ENCODE data around the gene UNC79.

UNC79 gene

DNA sequence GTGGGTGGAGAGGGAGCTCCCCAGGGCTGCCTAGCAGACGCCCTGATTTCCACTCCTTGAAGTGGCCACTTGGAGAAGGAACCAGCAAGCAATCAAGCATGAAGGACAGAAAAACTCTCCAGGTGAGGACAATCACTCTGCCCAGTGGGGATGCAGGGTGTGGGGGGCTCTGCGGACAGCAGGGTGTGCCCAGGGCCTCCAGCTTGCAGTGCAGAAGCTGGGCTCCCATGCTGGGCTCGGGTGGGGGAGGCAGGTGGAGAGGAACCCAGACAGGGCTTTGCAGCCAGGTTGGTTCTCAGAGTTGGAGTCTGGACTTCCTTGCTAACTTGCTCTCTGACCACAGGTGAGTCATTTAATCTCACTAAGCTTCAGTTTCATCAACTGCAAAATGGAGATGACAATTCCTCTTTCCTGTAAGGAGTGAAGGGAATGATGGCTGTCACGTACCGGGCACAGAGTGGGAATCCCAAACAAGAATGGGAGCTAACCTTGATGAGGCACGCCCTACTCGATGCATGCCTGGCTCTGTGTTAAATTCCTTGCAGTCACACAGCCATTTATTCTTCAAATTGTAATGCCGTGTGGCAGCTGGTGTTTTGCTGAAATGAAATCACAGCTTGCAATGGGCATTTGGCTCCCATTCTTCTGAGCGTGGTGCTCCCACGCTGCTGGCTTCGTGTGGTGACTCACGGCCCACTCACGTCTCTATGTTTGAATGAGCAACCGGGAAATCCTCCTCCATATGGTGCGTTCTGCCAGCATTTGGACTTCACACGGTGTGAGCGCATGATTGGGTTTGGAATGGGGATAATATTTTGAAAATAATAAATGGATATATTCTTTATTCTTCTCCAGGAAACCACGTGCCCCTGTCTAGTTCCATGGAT lies 282.3 kb downstream of the UNC79 start:
- DNase-seq, result peak in 1 of 2 experiments; percentile 4

DNA sequence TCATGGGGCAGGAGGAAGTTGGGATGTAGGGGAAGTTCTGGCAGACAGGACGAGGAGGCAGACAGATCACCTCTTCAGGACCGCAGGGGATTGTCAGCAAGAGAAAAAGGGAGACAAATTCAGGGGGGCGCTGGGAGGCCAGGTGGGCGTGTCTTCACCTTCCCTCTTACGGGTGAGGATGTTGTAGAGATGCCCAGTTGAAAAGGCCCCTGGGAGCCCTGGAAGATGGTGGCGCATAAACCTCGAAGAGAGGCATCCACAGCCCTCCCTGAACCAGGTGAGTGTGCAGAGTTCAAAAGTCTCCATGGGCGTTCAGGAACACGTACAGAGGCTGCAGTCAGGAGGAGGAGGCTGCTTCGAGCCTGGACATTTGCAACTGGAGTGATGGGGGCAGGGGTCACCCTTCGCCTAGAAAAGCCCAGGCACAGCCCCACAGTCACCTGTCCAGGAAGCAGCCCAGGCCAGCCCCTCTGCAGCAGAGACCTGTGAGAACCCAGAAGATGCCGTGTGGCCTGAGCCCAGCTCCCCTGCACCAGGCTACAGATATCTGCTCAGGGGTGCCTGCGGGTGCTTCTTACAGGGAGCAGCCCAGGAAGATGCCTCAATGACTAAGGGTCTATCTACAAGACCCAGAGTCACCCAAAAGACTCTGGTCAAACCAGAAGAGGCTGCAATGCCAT lies 283.1 kb downstream of the UNC79 start:
- peak in 1 of 2 experiments; percentile 4 for DNase-seq

DNA sequence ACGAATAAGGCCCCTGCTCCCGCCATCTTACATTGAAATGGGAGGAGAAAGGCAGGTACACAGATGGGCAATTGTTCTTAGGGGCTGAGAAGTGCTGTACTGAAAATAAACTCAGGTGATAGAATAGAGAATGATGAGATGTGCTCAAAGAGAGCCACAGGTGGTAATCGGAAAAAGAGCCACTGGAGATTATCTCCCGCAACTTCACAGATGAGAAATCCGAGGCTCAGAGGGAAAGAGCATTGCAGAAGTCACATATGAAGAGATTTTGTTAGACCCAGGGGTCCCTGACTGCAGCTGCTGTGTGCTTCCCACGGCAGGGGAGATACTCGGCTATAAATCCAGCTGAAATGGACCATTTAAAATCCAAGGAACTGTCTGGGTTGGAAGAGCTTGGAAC lies 283.9 kb downstream of the UNC79 start:
- DNase-seq, result peak in 1 of 2 experiments; percentile 1

DNA sequence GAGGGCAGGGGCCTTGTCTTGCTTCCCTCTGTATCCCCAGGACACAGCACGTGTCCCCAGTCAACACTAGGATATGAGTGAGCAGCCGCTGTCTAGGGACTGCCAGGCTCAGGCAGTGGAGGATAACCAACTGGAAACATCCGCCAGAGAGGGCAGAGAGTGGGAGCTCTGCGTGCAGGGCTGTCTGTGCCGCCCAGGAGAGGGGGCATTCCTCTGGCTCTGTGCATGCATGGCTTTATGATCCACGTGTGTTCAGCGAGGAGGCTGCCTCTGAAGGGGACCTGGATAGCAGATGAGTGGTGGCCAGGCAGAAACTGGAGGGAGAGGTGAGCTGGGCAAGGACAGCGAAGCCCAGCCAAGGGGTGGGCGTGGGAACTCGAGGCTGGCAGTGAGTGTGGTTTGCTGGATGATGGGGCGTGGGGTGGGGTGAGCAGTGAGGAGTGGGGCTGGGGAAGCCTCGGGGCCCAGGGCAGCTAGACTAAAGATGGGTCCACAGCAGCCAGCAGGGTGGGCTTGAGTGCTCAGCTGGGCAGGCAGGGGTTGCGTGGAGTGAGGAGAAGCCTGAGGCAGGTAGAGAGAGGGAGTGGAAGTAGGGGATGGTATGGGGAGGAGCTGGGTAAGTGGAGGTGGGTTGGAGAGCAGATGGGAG lies 284.7 kb downstream of the UNC79 start:
- peak in 1 of 2 experiments; percentile 5 for DNase-seq

DNA sequence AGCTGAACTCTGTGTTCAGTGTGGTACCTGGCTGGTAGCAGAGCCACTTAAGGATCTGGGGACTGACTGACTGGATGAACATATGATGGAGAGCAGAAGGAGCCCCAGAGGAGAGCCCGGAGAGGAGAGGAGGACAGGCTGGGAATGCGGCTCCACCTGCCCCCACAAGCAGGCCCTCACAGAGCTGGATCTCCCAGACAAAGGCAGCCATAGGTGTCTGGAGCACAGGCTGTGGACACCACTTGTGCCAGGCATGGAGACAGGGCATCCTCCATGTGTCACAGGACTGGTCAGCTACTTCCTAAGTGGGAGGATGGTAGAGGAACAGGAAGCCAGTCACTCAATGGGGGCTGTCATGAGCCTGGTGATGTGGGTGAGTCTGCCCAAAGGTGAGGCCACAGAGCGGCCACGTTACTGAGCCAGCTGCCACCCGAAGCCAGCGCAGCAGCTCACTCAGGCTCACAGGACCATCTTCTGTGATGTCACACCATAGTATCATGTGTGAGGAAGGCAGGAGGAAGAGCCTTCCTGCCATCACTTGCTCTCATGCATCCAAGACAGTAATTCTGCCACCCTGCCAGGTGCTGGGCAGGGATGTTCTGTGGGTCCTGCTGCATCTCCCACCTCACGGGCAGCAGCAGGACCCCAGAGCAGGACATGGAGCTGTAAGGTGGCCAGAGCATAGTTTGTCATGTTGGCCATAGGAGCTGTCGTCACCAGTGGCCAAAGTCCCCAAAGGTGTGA lies 285.4 kb downstream of the UNC79 start:
- peak in 1 of 2 experiments; percentile 8 for DNase-seq

DNA sequence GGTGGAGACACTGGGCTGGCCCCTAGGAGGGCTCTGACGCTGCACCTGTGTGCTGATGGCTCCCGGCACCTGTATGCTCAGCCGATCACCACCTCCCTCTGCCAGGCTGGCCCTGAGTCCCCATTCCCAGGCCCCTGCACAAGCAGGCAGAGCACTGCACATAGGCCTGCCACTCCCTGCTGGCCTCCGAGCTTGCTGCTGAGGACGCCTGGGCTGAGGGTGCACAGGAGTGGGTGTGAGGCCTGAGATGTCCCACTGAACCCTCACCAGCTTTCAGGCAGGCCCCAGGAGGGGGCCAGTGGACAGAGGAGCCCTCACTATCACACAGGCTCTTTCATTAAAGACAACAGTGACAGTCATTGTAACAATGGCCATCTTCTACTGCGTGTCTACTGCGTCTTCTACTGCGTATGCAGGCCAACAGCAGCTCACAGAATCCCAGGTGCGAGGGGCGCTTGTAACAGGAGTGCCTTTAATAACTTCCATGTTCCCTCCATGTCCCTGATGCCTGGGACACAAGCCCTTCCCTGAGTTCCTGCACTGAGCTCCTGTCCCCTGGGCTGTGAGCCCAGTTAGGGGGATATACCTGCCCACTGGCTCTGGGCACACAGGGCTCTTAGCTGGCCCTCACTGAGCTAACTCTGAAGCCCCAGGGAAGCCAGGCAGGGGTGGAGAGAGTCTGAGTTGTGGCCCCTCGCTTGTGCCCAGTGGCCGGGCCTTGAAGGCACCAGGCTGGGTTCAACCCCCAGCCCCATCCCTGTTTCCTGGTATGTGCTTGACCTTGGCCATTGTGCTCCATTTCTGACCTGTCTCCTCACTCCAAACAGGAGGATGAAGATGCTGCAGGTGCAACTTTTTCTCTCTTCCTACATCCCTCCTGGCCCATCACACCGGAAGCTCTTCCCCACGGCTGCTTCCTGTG lies 286.3 kb downstream of the UNC79 start:
- no peak for DNase-seq

DNA sequence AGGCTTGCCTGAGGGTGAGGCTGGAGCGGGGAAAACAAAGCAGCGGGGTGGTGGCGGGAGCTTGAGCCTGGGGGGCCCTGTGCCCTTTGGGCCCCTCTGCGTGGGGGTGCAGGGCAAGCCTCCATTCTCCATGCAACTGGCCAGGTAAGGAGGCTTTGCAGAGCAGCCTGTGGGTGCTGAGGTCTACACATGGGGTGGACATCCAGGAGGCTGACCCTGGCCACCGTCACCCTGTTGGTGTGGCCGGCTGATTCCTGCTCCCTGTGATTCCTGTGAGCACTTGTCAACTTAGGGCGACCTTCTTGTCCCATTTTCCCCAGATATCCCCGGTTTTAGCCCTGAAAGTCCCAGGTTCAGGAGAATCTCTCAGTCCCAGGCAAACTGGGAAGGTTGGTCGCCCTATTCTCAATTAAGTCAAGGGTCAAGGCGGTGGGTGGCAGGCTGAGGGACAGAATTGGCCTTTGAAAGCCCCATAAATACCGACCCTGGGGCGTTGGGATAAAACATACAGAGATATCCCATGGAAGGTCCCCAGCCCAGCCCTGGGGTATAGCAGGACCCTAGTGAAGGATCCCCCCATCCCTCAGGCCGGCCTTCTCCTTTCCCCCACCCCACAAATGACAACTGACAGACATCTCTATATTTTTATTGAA lies 287.1 kb downstream of the UNC79 start:
- no peak for DNase-seq

DNA sequence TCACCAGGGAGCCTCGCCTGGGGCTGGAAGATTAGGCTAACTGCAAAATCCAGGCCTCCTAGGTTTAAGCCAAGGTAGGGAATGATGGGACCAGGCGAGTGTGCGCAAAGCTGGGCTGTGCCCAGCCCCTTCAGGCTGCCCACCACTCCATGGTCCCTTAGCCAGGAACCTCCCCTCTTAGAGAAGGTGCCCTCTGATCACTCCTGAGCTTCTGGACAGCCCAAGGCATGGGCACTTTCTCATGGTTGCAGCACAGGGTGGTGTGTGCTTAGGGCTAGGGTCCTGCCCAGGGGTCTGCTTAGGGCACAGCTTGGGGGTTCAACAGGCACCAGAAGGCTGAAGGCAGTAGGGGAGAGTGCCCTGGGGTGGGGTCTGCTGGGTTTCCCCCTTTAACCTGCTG lies 288.5 kb downstream of the UNC79 start:
- DNase-seq, result no peak

DNA sequence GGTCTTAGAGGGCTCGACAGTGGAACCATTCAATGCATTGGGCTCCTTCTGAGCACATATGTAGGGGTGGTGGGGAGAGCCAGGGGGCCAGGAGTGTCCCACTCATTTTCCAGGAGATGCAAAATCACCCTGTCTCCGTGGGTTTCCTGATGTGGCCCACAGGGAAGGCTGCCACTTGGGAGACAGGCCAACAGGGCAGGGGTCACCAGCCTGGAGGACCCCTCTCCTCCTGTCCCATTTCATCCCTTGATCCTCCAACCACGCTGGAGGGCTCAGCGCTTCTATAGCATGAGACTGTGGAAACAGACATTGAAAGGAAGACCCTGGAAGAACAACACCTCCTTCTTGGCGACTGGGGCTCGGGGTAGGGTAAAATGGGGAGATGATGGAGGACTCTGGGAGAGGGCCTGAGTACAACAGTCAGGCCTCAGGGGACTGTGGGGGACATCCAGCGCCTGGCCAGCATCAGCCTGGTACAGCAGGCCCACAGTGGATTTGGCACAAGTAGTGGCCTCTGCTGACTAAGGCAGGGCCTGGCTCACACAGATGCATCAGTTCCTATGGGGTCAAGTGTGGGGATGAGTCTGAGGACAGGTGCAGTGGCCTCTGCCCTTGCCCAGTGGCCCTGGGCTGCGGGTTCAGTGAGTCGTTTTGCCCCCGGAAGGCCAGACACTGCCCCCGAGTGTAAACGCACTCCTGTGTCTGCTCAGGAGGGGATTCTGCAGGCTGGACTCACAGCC lies 289.5 kb downstream of the UNC79 start:
- DNase-seq, result no peak

DNA sequence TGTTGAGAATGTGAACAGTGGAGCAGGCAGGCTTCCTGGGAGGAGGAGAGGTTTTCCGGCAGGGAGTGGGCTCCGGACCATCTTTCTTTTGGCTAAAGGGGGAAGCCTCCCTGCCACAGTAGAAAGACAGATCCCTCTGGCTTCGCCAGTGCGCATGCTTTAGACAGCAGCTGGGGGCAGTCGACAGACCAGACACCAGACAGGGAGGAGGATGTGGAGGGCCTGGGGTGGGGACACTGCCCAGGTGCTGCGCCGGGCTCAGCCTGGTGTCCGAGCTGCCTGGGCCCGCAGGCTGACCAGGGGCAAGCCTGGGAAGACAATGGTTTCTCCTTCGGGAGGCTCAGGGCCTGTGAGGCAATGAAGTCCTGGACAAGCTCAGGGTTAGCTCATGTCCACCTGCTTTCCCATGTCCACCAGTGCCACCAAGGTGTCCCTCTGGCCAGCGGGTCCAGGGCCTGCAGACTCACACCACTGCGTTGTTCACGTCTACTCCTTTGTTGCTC lies 290.3 kb downstream of the UNC79 start:
- DNase-seq, result no peak

DNA sequence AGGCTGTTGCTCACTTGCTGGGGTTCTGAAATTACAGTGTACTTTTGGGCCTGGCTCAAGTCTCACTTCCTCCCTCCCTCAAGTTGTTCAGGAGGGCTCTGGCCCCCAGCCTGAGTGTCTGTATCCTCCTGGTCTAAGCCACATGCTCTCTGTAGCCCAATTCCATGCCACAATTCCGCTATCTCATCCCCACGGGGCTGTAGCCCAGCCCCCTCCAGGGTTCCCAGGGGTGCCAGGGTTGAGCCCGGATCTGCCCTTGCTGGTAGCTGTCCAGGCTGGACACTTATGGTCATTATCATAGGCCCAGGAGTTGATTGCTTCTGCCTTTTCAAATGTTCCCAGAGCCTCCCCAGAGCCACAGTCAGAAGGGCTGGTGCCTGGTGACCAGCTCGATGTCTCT lies 292.3 kb downstream of the UNC79 start:
- no peak for DNase-seq

DNA sequence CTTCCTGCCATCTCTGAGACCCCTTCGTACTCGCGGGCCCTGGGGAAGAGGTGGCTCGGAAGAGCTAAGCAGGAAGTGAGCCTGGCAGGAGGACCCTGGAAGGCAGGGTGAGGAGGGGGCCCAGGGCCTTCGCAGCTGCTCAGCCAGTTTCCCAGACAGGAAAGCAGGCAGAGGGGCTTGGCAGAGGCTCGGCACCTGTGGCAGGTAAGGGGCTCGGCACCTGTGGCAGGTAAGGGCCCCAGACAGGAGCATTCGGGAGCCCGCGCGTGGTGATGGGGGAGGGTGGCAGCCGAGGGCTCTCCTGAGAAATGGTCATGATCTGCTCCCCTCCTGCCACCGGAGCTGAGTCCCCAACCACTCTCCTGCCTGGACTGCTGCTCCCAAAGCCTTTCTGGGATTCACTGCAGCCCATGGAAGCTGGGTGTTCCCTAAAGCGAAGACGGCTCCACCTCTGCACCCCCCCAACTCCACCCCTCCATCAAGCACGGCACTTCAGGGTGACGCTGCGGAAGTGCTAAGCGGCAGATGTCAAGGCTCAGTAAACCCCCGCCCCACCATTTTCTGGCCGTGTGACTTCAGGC lies 294.4 kb downstream of the UNC79 start:
- DNase-seq, result no peak

DNA sequence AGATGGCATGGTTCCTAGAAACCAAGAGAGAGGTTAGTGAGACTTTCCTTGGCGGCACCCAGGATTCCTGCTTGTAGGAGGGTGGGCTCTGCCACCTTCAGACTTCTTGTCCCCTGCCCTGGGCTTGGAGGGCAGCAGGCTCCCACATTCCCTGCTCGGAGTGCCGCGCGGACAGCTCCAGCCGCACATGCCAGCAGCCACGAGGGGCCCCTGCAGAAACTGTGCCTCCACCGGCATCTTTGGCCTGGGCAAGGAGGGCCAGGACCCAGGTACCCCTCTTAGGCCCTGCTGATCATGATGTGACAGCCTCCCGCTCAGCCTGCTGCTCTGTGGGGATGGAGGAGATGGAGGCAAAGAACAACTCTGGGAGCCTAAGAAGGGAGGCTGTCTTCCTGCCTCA lies 295.3 kb downstream of the UNC79 start:
- no peak for DNase-seq

DNA sequence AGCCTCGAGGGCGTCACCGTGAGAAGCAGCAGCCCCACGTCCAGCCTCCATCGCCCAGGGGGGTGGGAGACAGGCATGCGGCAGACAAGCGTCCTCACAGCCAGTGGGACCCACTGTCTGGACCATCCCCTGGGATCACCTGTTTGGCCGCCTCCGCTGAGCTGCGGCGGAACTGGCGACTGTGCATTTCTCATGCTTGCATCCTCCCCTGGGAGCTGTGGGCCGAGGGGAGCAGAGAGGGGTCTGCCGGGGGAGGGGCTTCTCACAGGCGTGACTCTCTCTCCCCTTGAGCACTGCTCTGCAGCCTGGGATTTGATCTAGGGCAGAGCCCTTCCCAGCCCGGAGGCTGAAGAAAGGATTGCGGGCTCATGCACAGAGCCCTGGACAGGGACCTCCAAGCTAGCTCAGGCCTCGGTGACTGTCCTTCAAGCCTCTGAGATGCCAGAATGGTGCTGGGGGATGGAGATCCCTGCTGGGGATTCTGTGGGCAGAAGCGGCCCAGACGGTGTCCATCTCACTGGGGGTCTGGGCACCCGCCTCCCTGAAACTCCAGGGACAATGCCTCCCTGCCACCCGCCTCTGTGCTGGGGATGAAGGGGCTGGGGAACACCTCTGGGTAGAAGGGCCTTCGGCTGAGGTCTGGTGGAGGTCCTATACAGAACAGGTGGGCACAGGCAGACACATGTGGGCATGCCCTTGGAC lies 296.5 kb downstream of the UNC79 start:
- no peak for DNase-seq

DNA sequence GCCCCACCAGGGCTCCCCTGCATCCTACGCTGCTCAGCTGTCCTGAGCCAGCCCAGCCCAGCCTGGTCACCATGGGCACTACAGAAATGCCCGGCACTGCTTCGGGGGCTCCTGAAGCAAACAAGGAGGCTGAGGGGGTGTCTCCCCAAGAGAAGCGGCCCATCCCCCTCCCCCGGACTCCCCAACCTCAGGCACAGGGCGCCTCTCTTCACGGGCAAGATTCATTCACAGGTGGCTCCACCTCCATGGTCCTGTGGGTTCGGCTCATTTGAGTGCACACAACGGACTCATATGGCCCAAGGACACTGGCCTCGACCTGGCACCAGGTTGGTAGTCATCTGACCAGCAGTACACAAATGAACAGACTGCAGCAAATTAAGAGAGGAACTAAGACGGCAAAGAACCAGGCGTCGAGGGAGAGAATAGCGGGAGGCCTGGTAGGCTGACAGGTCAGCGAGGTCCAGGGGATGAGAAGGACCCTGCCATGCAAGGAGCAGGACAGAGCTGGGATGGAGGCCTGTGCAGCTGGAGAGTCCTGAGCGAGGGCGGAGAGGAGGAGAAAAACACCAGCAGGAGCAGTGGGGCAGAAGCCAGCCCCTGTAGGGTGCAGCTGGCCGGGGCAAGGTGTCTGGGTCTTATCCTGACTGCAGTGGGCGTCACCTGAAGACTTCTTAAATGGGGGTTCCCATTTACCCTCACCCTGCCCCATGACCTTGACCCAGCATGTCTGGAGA lies 297.3 kb downstream of the UNC79 start:
- DNase-seq, result no peak

DNA sequence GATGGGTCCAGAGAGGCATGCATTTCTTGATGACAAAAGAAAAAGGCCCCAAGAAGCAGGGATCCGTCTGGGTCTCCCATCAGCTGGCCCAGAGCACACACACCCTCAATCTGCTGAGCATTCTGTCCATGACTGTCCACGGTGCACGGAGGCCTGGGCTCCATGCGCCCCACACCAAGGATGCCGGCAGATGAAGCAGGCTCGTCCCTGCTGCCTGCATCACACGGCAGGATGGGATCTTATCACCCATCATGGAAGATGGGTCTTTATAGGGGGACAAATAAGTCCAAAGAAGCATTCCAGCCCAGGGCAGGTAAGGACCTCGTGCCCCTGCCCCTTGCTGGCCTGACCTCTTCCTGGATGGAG lies 297.9 kb downstream of the UNC79 start:
- no peak for DNase-seq

DNA sequence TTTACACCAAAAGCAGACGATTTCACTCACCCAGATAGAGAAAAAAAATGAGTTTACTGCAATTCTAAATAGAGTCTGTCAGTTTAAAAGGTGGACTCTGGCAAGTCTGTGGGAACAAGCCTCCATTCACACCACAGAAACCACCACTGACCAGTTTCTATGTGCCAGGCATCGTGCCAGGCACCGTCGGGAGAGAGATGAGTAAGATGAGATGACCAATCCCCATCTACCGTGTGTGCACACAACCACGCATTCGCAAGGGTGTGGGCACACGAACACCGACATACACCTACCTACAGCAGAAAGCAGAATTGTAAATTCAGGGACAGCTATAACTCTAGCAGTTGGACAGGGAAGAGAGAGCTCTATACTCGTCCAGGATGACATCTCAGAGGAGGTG lies 299.3 kb downstream of the UNC79 start:
- no peak for DNase-seq

DNA sequence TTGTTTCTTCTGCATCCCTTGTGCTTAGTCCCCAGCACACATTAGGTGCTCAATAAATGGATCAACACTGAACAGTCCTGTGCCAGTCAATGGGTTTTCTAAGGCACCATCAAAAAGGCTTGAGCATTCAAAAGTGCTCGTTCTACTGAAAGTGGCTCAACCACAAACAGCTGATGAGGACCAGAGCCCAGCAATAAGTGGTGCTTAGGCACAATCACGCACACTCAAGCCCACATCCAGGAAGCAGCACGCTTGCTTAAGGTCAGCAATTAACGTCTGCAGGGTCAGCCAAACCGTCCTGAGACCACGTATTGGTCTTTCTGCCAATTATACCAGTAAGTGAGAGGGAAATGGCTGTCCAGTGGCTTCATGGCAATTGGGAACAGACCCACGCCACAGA lies 301.0 kb downstream of the UNC79 start:
- no peak for DNase-seq

DNA sequence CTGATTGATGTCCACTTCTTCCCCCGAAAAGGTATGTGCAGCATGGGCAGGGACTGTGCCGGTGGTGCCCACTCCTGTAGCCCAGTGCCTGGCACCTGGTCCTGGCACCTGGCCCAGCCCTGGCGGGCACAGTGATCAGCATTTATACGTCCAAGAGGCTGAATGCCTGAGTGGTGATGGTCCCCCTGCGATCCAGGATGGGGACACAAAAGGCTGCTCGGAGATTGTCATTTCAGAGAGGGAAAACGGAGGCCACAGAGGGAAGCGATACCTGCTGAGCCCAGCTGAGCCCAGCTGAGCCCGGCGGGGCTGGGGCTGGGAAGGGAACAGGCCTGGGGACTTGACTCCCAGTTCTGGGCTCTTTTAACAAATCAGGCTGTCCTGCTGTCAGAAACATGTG lies 301.8 kb downstream of the UNC79 start:
- no peak for DNase-seq
